ENCODE results near the gene CACNA1B. TPM values are rescaled to one million over a fixed set of nuclear protein-coding genes. Genes with fewer than 3 reads are reported as not detected.

The CACNA1B gene
- total RNA-seq, 4 donors from 2014 or later: 0.04 to 0.13 (median 0.12) TPM; not detected in 1

GRCh38 chr9:137851516-137852267 lies 25.9 kb upstream of the CACNA1B start:
- H3K4me3 ChIP-seq: no peak overlapping the region
- no peak overlapping the region for H3K27ac ChIP-seq
- H3K27me3 ChIP-seq: no peaks in the 10 kb centered on the region
- TF ChIP-seq POLR2A (IDR thresholded peaks at IDR 0.05): no peak
- TF ChIP-seq POLR2AphosphoS5 (IDR thresholded peaks at IDR 0.05): no peak
- TF ChIP-seq EP300 (IDR thresholded peaks at IDR 0.05): no peak
- TF ChIP-seq CTCF (IDR thresholded peaks at IDR 0.05): no peak
- no peaks in the 10 kb centered on the region for H3K4me1 ChIP-seq
- H3K36me3 ChIP-seq: no peaks in the 10 kb centered on the region
- peaks cover 0 to 45% (median 0%) of the 10 kb centered on the region in 3 donors for H3K9me3 ChIP-seq
- no peak for ATAC-seq
- 43 to 46% methylated on average over 4 to 5 of the region's 5 CpGs for WGBS, 2 donors (ENCODE audit: low coverage in 1 of 2)

GRCh38 chr9:137853392-137853995 lies 24.1 kb upstream of the CACNA1B start:
- 88 to 100% methylated on average over 1 of the region's 1 CpG for WGBS, 2 donors (ENCODE audit: low coverage in 1 of 2)
- H3K4me3 ChIP-seq: no peak overlapping the region
- H3K4me1 ChIP-seq: no peaks in the 10 kb centered on the region
- no peak for TF ChIP-seq POLR2A (IDR thresholded peaks at IDR 0.05)
- no peak for TF ChIP-seq POLR2AphosphoS5 (IDR thresholded peaks at IDR 0.05)
- no peak for TF ChIP-seq CTCF (IDR thresholded peaks at IDR 0.05)
- TF ChIP-seq EP300 (IDR thresholded peaks at IDR 0.05): no peak
- peaks cover 0 to 56% (median 0%) of the 10 kb centered on the region in 3 donors for H3K9me3 ChIP-seq
- ATAC-seq: no peak
- H3K27me3 ChIP-seq: no peaks in the 10 kb centered on the region
- H3K36me3 ChIP-seq: no peaks in the 10 kb centered on the region
- no peak overlapping the region for H3K27ac ChIP-seq

- Histone ChIP-seq H3K4me1 (no peaks in the 10 kb centered on the region), H3K4me3 (no peak overlapping the region), H3K27ac (no peak overlapping the region), H3K9me3 (peaks cover 0 to 44% (median 0%) of the 10 kb centered on the region in 3 donors), H3K36me3 (peaks cover 0 to 4% of the 10 kb centered on the region in 2 donors), H3K27me3 (no peaks in the 10 kb centered on the region)
- WGBS, 2 donors (ENCODE audit: low coverage in 1 of 2): 86 to 100% methylated on average over 1 of the region's 1 CpG
- no peak for ATAC-seq
- no peak for TF ChIP-seq CTCF (IDR thresholded peaks at IDR 0.05)
- TF ChIP-seq POLR2A (IDR thresholded peaks at IDR 0.05): no peak
- no peak for TF ChIP-seq POLR2AphosphoS5 (IDR thresholded peaks at IDR 0.05)
- TF ChIP-seq EP300 (IDR thresholded peaks at IDR 0.05): no peak
Measured at GRCh38 chr9:137860361-137860760, 17.2 kb upstream of the CACNA1B start.

- no peak for TF ChIP-seq POLR2A (IDR thresholded peaks at IDR 0.05)
- TF ChIP-seq CTCF (IDR thresholded peaks at IDR 0.05): no peak
- no peak for TF ChIP-seq EP300 (IDR thresholded peaks at IDR 0.05)
- TF ChIP-seq POLR2AphosphoS5 (IDR thresholded peaks at IDR 0.05): no peak
- no peak overlapping the region for H3K4me3 ChIP-seq
- WGBS, 2 donors (ENCODE audit: low coverage in 1 of 2): 59 to 72% methylated on average over 11 to 18 of the region's 18 CpGs
- H3K36me3 ChIP-seq: peaks cover 0 to 4% of the 10 kb centered on the region in 2 donors
- no peaks in the 10 kb centered on the region for H3K4me1 ChIP-seq
- no peak for ATAC-seq
- H3K27ac ChIP-seq: no peak overlapping the region
- peaks cover 0 to 20% (median 0%) of the 10 kb centered on the region in 3 donors for H3K9me3 ChIP-seq
- H3K27me3 ChIP-seq: peaks cover 11% of the 10 kb centered on the region
Measured at GRCh38 chr9:137865581-137866145, 11.9 kb upstream of the CACNA1B start.

Data from gastroesophageal sphincter (tissue), 4 donors.